Thymus (tissue), 11 donors: ENCODE data around the gene BTN3A1. TPM values are rescaled to one million over a fixed set of nuclear protein-coding genes. Genes with fewer than 3 reads are reported as not detected.
"Not testable (repeated sequence)": the region's sequence is repeated elsewhere in the genome, so short reads cannot be mapped to it uniquely, and the experiment has no call there.

Source experiments
- DNase-seq, 9 donors: peaks; one replicate each; pipeline ENCODE4 v3.0.0-alpha.2; 2013; ENCODE audit warnings: low spot score in 9 of 9, low read depth in 6 of 9, missing footprints in 1 of 9
- H3K27ac ChIP-seq, 2 donors: one replicate each; pipeline ENCODE4 v1.5.1; 2013; ENCODE audit warnings: control low read depth in 1 of 2, low read depth in 1 of 2, low read length in 1 of 2, mild to moderate bottlenecking in 1 of 2, moderate library complexity in 1 of 2
- H3K27me3 ChIP-seq, 2 donors: one replicate each; pipeline ENCODE4 v1.5.1; 2013; ENCODE audit warnings: low read length in 1 of 2; ENCODE audit not compliant: control insufficient read depth in 2 of 2, insufficient read depth in 1 of 2
- H3K36me3 ChIP-seq, 2 donors: one replicate each; pipeline ENCODE4 v1.5.1; 2013; ENCODE audit warnings: low read length in 1 of 2, mild to moderate bottlenecking in 1 of 2, moderate library complexity in 1 of 2; ENCODE audit not compliant: control insufficient read depth in 2 of 2, insufficient read depth in 2 of 2
- H3K4me1 ChIP-seq, 2 donors: one replicate each; pipeline ENCODE4 v1.5.1; 2013; ENCODE audit warnings: low read length in 2 of 2; ENCODE audit not compliant: control insufficient read depth in 2 of 2, insufficient read depth in 2 of 2
- H3K4me3 ChIP-seq, 2 donors: one replicate each; pipeline ENCODE4 v1.5.1; 2013; ENCODE audit warnings: low read length in 2 of 2, control low read depth in 1 of 2, mild to moderate bottlenecking in 1 of 2
- H3K9me3 ChIP-seq, 2 donors: one replicate each; pipeline ENCODE4 v1.5.1; 2013; ENCODE audit warnings: low read length in 1 of 2, mild to moderate bottlenecking in 1 of 2; ENCODE audit not compliant: control insufficient read depth in 2 of 2, insufficient read depth in 1 of 2
- WGBS: extraction: QIAGEN DNeasy Blood & Tissue Kit; methylation state at CpG from one replicate; pipeline ENCODE4 v1.1.7; 2013; 5-methylcytosine and 5-hydroxymethylcytosine counted together
- polyA plus RNA-seq: library from polyadenylated mRNA; stranded (reverse); fragments of 200-250 nt; gene quantifications from one replicate; pipeline ENCODE4 v1.2.3, GENCODE V29; 2013
- total RNA-seq: library from RNA; stranded (reverse); fragments of 120-200 nt; gene quantifications from one replicate; pipeline ENCODE4 v1.2.4, GENCODE V29; 2013
- donor health status: healthy.

Gene BTN3A1
- total and polyA plus RNA-seq, 2 donors, result 27.5 to 32.7 TPM

DNA sequence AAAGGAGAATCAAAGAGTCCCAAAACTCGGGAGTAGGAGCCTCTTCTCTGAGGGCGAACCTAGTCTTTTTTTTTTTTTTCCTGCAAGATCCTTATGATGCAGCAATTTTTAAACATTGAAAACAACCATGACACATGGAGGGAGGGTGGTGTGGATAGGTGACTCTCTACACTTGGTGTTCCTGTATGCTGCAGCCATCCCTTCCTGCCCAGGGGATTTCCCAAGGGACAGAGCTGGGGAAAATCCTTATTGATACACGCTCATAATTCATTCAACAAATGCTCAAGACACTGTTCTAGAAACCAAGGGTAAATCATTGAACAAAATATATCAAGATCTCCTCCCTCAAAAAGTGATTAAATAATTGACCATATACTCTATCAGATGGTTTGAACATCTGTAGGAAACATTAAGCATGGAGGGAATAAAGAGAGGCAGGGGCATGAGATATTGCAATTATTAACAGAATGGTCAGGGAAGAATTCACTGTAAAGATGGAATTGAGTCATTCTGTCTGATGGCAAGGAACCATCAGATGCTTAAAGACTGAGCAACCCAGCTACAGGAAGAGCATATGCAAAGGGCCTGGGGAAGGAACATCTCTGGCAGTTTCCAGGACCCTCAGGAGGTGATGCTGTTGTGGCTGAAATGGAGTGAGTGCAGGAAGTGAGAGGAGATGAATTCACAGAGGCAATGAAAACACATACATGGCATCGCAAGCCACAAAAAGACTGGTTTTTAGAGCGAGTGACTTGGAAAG, 24.8 kb downstream of the BTN3A1 start:
- Histone ChIP-seq H3K4me3 (no peak overlapping the region), H3K4me1 (peaks cover 0 to 2% of the 10 kb centered on the region in 2 donors), H3K27ac (no peak overlapping the region), H3K9me3 (no peaks in the 10 kb centered on the region), H3K36me3 (peaks cover 0 to 4% of the 10 kb centered on the region in 2 donors), H3K27me3 (no peaks in the 10 kb centered on the region)
- 98% methylated on average over 5 of the region's 5 CpGs for WGBS
- DNase-seq, result no peak

DNA sequence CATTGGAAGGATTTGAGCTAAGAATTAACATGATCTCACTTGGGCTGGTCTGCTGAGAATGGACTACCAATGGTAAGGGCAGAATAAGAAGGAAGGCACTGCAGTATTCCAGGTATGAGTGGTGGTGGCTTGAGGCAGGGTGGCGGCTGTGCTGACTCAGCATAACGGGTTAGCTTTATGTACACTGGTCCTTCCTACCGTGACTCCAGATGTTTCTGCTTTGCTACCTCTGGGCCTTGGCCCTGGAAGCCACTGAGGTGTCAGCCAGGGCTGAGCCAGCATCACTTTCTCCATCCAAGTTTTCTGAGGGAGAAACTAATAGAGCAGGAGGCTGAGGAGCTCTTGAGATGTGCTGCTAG, 25.4 kb downstream of the BTN3A1 start:
- H3K27me3 ChIP-seq, result no peaks in the 10 kb centered on the region
- DNase-seq, result no peak
- WGBS, result 98% methylated on average over 3 of the region's 3 CpGs
- no peak overlapping the region for H3K4me3 ChIP-seq
- H3K9me3 ChIP-seq, result no peaks in the 10 kb centered on the region
- H3K27ac ChIP-seq, result no peak overlapping the region
- no peaks in the 10 kb centered on the region for H3K4me1 ChIP-seq
- H3K36me3 ChIP-seq, result peaks cover 0 to 4% of the 10 kb centered on the region in 2 donors

DNA sequence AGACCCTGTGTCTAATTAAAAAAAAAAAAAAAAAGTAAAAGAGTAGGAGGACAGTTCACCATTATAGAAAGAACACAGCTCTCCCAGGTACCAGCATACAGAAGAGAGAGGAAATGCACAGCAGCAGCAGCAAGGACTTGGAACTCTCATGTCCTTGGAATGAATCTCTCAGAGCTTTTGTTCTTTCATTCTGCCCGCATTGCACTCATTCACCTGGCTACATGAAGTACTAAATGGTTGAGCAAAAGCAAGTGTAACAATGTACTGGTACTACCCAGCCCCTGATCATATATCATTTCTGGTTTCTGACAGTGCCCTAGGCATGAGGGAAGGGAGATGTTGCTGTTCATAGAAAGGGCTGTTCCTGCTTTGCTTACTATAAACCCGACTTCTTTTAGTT, 26.1 kb downstream of the BTN3A1 start:
- WGBS, result 100% methylated on average over 2 of the region's 2 CpGs
- Histone ChIP-seq H3K4me3 (no peak overlapping the region), H3K4me1 (no peaks in the 10 kb centered on the region), H3K9me3 (no peaks in the 10 kb centered on the region), H3K27me3 (no peaks in the 10 kb centered on the region), H3K27ac (no peak overlapping the region), H3K36me3 (peaks cover 0 to 4% of the 10 kb centered on the region in 2 donors)
- DNase-seq, result no peak

DNA sequence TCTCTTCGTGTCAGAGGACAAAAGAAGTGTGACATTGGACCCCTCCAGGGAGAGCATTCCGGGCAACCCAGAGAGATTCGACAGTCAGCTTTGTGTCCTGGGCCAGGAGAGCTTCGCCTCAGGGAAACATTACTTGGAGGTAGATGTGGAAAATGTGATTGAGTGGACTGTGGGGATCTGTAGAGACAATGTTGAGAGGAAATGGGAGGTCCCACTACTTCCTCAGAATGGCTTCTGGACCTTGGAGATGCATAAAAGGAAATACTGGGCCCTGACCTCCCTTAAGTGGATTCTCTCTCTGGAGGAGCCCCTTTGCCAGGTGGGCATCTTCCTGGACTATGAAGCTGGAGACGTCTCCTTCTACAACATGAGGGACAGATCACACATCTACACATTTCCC, 28.7 kb downstream of the BTN3A1 start:
- H3K9me3 ChIP-seq, result peaks cover 0 to 7% of the 10 kb centered on the region in 2 donors
- H3K36me3 ChIP-seq, result peaks cover 0 to 4% of the 10 kb centered on the region in 2 donors
- H3K4me3 ChIP-seq, result no peak overlapping the region
- no peak for DNase-seq
- 96% methylated on average over 5 of the region's 5 CpGs for WGBS
- H3K27me3 ChIP-seq, result no peaks in the 10 kb centered on the region
- no peak overlapping the region for H3K27ac ChIP-seq
- no peaks in the 10 kb centered on the region for H3K4me1 ChIP-seq

DNA sequence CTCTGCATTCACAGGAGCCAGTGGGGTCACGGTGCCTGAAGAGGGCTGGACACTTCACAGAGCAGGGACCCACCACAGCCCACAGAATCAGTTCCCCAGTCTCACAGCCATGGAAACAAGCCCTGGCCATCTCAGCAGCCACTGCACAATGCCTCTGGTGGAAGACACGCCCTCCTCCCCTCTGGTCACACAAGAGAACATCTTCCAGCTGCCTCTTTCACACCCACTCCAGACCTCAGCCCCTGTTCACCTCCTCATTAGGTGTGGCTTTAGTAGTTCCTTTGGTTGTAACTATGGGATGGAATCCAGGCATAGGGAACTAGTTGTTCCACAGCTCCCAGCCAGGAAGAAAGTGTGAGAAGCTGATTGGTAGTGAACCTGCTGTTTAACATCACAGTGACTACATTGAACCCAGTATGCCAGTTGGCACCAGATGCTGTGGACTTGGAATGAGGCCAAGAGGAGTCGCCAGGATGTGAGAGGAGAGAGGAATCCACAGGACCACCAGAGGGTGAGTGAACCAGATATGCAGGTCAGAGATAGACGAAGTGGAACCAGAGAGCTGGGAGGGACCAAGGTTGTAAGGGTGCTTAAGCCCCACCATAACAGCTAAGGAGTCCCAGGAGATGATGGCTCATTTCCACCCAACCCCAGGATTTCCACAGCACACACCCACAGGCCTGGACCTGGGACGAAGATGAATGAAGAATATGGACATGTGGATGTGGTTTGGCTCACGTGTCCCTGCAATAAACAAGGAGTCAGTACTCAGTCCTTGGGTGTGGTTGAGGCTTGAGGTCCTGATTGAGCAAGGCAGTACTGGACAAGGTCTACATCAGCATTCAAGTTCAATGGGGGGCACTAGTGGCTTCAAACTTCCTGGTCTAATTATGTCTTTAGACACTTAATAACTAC, 29.4 kb downstream of the BTN3A1 start:
- peaks cover 0 to 7% of the 10 kb centered on the region in 2 donors for H3K9me3 ChIP-seq
- no peaks in the 10 kb centered on the region for H3K27me3 ChIP-seq
- no peak overlapping the region for H3K4me3 ChIP-seq
- 94% methylated on average over 6 of the region's 6 CpGs for WGBS
- DNase-seq, result no peak
- no peak overlapping the region for H3K27ac ChIP-seq
- H3K4me1 ChIP-seq, result no peaks in the 10 kb centered on the region
- H3K36me3 ChIP-seq, result peaks cover 0 to 4% of the 10 kb centered on the region in 2 donors

DNA sequence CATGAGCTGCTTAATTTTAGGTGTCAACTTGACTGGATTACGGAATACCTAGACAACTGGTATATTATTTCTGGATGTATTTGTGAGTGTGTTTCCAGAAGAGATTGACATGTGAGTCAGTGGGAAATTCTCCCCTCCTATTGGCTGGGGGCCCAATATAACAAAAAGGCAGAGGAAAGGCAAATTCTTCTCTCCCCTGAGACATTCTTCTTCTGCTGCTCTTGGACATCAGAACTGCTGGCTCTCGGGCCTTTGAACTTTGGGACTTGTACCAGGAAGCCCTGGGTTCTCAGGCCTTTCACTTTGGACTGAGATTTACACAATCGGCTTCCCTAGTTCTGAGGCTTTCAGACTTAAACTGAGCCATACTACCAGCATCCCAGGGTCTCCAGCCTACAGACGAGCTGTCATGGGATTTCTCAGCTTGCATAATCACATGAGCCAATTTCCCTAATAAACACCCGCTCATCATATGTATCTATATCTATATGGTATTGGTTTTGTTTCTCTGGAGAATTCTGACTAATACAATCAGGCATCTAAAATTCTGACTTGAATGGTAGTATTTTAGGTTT, 30.6 kb downstream of the BTN3A1 start:
- Histone ChIP-seq H3K36me3 (peaks cover 0 to 4% of the 10 kb centered on the region in 2 donors), H3K27ac (no peak overlapping the region), H3K4me1 (no peaks in the 10 kb centered on the region), H3K9me3 (peaks cover 0 to 7% of the 10 kb centered on the region in 2 donors), H3K4me3 (no peak overlapping the region), H3K27me3 (no peaks in the 10 kb centered on the region)
- 93% methylated on average over 5 of the region's 5 CpGs for WGBS
- no peak for DNase-seq

DNA sequence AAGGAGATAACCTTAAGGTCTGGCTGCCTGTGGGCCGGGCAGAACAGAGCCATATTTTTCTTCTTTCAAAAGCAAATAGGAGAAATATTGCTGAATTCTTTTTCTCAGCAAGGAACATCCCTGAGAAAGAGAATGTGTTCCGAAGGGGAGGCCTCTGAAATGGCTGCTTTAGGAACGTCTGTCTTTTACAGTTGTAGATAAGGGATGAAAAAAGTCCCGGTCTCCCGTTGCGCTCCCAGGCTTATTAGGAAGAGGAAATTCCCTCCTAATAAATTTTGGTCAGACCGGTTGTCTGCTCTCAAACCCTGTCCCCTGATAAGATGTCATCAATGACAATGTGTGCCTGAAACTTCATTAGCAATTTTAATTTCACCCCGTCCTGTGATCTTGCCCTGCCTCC, 31.6 kb downstream of the BTN3A1 start:
- 98% methylated on average over 8 of the region's 8 CpGs for WGBS
- H3K36me3 ChIP-seq, DNase-seq, H3K4me3 ChIP-seq, H3K27ac ChIP-seq, H3K4me1 ChIP-seq, H3K27me3 ChIP-seq, H3K9me3 ChIP-seq: not testable (repeated sequence)

DNA sequence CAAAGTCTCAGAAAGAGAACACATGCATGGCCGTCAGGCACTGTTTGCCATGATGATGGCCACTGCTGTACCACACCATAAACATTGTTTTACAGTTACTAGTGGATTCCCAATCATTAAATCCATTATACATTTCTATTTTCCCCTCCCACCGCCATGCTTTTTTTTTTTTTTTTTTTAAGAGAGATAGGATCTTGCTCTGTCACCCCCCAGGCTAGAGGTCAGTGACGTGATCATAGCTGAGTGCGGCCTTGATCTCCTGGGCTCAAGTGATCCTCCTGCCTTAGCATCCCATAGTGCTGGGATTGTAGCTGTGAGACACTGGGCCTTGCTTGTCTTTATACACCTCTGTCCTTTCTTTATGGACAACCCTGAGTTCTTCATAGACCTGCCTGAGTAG, 33.9 kb downstream of the BTN3A1 start:
- 99% methylated on average over 4 of the region's 4 CpGs for WGBS
- Histone ChIP-seq H3K27ac (no peak overlapping the region), H3K4me1 (peaks cover 7 to 10% of the 10 kb centered on the region in 2 donors), H3K36me3 (peaks cover 0 to 4% of the 10 kb centered on the region in 2 donors), H3K9me3 (peaks cover 0 to 7% of the 10 kb centered on the region in 2 donors), H3K27me3 (no peaks in the 10 kb centered on the region), H3K4me3 (no peak overlapping the region)
- no peak for DNase-seq

DNA sequence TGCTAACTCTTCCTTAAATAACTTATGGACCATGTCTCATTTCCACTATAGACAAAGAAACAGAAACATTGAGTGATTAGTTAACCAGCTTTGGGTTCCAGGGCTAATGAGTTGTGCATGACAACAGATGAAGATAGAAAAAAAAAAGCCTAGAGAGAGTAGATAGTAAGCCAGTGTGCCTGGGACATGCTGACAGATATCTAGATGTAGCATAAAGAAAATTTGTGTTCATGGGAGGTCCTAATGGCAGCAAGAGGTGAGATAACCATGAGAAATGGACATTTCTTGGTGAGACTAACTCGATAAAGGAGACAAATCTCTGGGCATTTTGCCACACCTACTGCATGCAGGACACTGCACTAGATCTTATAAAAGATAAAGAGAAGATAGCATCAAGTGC, 35.5 kb downstream of the BTN3A1 start:
- Histone ChIP-seq H3K4me3 (no peak overlapping the region), H3K9me3 (peaks cover 0 to 7% of the 10 kb centered on the region in 2 donors), H3K4me1 (peaks cover 7 to 17% of the 10 kb centered on the region in 2 donors), H3K27me3 (no peaks in the 10 kb centered on the region), H3K27ac (no peak overlapping the region), H3K36me3 (no peaks in the 10 kb centered on the region)
- no peak for DNase-seq
- 98% methylated on average over 1 of the region's 1 CpG for WGBS
